ENCODE results near the gene LRMDA.

The LRMDA gene

DNA sequence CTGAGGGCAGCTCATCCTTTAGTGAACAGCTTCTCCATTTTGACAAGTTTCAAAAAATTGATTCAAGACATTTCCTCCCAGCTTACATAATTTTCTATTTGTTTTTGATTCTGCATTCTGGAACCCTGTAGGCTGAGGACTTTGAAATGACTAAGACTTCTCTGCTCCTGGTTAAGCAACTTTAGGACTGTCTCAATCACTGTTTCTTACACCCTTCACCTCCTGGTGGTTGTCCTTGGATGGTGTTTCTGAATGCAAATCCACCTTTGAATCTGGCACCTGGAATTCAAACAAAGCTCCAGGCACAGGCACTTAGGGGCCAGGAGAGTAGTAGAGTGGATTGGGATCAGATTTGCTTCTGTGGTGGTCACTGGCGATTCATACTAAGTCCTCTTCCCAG, 595.5 kb downstream of the LRMDA start:
- no peaks in the 10 kb centered on the region for H3K9me3 ChIP-seq (replicated peaks in 1 of 11)
- H3K9ac ChIP-seq = no peak overlapping the region
- H3K36me3 ChIP-seq = no peaks in the 10 kb centered on the region
- no peak overlapping the region for H3K4me2 ChIP-seq
- H3K4me1 ChIP-seq = no peaks in the 10 kb centered on the region
- H4K20me1 ChIP-seq = no peaks in the 10 kb centered on the region
- no peak for TF ChIP-seq Cebpa-rat (IDR thresholded peaks at IDR 0.05)
- H3K27me3 ChIP-seq = no peaks in the 10 kb centered on the region
- H3K27ac ChIP-seq = no peak overlapping the region
- no peak overlapping the region for H3K4me3 ChIP-seq

DNA sequence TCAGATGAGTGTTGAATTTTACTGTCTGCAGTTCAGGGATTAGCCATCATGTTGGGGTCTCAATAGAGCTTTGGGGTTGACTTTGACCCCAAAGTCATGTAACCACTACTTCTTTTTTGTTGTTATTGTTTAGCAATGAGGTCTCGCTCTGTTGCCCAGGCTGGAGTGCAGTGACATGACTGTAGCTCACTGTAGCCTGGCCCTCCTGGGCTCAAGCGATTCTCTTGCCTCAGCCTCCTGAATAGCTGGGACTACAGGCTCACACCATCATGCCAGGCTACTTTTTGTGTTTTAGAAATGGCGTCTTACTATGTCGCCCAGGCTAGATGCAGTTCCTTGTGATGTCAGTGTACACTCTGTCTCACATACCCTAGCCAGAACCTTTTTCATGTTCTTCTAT, 598.4 kb downstream of the LRMDA start:
- no peak overlapping the region for H3K9ac ChIP-seq
- no peak for TF ChIP-seq Cebpa-rat (IDR thresholded peaks at IDR 0.05)
- peaks cover 0 to 4% (median 0%) of the 10 kb centered on the region in 10 experiments; a peak in 1 of 20 replicates for H3K4me1 ChIP-seq
- no peaks in the 10 kb centered on the region for H4K20me1 ChIP-seq
- H3K4me2 ChIP-seq = no peak overlapping the region
- H3K9me3 ChIP-seq (replicated peaks in 1 of 11) = no peaks in the 10 kb centered on the region
- H3K4me3 ChIP-seq = no peak overlapping the region
- H3K36me3 ChIP-seq = no peaks in the 10 kb centered on the region
- no peaks in the 10 kb centered on the region for H3K27me3 ChIP-seq
- H3K27ac ChIP-seq = no peak overlapping the region

DNA sequence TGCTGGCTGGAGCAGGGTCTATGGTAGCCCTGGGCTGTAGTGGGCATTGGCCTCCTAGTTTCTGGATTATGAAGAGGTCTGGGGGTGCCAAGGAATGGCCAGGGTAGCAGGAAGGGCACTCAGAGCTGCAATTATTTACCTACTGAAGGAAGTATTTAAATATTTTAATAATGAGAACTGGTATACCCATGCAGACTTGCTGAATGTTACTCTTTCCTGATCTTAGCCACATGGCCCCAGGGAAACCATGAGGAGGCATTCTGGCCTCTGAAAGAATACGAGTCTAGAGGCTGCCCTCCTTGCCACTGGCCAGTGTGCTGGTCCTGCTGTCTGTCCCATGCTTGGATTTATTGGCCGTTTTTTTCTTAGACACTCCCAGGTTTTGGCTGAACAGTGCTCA, 599.7 kb downstream of the LRMDA start:
- H3K27me3 ChIP-seq = no peaks in the 10 kb centered on the region
- H3K9ac ChIP-seq = no peak overlapping the region
- H3K4me2 ChIP-seq = no peak overlapping the region
- no peaks in the 10 kb centered on the region for H4K20me1 ChIP-seq
- no peak overlapping the region for H3K27ac ChIP-seq
- H3K4me1 ChIP-seq = peaks cover 0 to 4% (median 0%) of the 10 kb centered on the region in 10 experiments; a peak in 1 of 20 replicates
- no peak overlapping the region for H3K4me3 ChIP-seq
- no peaks in the 10 kb centered on the region for H3K9me3 ChIP-seq (replicated peaks in 1 of 11)
- TF ChIP-seq Cebpa-rat (IDR thresholded peaks at IDR 0.05) = no peak
- no peaks in the 10 kb centered on the region for H3K36me3 ChIP-seq

DNA sequence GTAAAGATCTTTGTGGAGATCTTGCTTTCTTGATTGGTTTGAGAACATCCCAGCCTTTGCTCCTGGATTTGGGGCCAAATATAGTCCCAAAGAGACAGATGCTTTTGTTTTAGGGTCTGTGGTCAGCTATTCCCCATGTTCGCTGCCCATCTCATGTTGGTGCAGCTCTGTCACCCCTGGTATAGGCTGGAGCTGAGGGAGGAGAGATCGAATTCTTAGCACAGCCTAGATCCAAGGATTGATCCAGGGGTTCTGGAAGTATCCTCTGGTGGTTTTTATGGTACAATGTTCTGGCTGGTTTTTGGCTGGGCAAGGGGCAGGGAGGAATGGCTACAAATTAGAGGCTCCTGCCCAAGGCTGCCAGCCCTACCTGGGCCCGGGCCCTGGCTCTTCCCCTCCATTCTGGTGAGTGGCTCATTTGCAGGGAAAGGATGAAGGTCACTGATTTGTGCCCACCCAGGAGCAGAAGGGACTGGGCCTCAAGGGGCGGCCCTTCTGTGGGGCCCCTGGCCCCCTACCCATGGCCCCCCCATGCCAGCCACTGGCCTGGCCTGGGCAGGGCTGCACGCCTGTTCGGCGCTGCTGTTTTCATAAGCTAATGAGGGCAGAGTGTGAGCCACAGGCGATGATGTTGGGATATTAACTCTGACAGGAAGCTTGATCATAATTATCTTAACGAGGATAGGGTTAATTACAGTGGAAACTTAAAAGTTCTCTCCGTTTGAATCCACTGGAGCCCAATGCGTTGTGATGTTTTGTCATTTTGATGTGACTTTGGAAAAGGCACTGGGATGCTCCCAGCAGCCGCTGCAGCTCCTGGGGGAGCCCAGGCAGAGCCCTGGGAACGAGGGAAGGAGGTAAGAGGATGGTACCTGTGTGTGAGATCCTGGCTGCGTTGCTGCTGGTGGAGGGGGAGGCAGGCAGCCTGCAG, 600.6 kb downstream of the LRMDA start:
- H3K27ac ChIP-seq = no peak overlapping the region
- no peaks in the 10 kb centered on the region for H4K20me1 ChIP-seq
- no peaks in the 10 kb centered on the region for H3K36me3 ChIP-seq
- no peak overlapping the region for H3K9ac ChIP-seq
- no peaks in the 10 kb centered on the region for H3K9me3 ChIP-seq (replicated peaks in 1 of 11)
- H3K4me1 ChIP-seq = peaks cover 0 to 4% (median 0%) of the 10 kb centered on the region in 10 experiments; a peak in 2 of 20 replicates
- no peak for TF ChIP-seq Cebpa-rat (IDR thresholded peaks at IDR 0.05)
- H3K27me3 ChIP-seq = no peaks in the 10 kb centered on the region
- H3K4me2 ChIP-seq = no peak overlapping the region
- no peak overlapping the region for H3K4me3 ChIP-seq

DNA sequence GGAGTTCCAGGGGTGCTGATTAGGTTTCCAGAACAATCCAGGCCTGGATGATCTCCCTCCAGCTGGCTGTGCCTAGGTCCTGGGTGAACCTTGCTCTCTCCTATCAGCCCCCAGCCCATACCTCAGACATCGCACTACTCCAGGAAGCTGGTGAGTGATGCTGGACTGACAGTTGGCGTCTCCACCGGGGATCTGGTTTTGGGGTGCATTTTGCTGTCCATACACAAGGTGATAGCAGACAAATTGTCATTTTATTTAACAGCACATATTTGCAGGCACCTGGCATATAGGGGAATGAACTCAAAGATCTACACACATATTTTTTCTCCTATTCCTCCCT, 601.2 kb downstream of the LRMDA start:
- Histone ChIP-seq H3K9me3 (replicated peaks in 1 of 11) (no peaks in the 10 kb centered on the region), H3K4me2 (no peak overlapping the region), H3K36me3 (no peaks in the 10 kb centered on the region), H3K4me3 (no peak overlapping the region), H3K27me3 (no peaks in the 10 kb centered on the region), H3K4me1 (peaks cover 0 to 4% (median 0%) of the 10 kb centered on the region in 10 experiments; a peak in 2 of 20 replicates), H4K20me1 (no peaks in the 10 kb centered on the region), H3K9ac (no peak overlapping the region), H3K27ac (no peak overlapping the region)
- TF ChIP-seq Cebpa-rat (IDR thresholded peaks at IDR 0.05) = no peak

DNA sequence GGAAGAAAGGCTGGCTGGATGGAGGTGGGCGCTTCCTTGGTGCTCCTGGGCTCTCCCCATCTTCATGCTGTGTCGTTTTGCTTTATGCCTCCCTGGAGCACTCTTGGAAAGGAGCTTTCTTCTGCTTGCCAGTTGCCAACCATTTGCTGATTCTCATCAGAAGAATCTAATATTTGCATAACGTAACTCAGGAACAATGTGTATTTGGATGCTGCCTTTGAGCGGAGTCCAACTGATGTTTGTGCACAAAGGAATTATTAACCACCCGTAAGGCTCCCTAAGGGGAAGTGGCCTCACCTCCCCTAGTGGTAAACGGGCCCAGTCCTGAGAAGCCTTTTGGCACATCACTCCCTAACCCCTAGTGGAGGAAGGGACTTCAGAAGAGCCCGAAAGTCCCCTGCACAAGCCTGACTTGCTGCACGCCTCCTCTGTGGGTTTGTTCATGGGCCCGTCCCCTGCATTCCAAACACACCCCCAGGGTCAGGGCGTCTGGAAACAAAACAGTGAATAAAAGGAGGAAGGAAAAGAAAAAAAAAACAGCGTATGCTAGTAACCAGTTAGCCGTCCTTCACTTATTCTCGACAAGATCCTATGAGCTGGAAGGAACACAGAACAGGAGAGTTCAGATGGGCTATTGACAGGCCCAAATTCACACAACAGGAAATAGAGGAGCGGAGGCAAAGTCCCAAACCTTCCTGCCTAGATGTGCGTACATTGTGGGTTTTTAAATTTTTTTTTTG, 602.2 kb downstream of the LRMDA start:
- Histone ChIP-seq H4K20me1 (no peaks in the 10 kb centered on the region), H3K4me1 (peaks cover 0 to 4% (median 0%) of the 10 kb centered on the region in 10 experiments; a peak in 2 of 20 replicates), H3K36me3 (no peaks in the 10 kb centered on the region), H3K27me3 (no peaks in the 10 kb centered on the region), H3K4me2 (0 out of 22 replicates have a peak overlapping the region, but pooled peaks of 1 of the 11 experiments have one; percentile 20), H3K9ac (peak overlapping the region in 1 of 11 experiments; percentile 21; a peak in 1 of 22 replicates), H3K27ac (no peak overlapping the region), H3K4me3 (no peak overlapping the region), H3K9me3 (replicated peaks in 1 of 11) (peaks cover 0 to 8% (median 4%) of the 10 kb centered on the region in 11 experiments; a peak in 16 of 22 replicates)
- TF ChIP-seq Cebpa-rat (IDR thresholded peaks at IDR 0.05) = no peak

DNA sequence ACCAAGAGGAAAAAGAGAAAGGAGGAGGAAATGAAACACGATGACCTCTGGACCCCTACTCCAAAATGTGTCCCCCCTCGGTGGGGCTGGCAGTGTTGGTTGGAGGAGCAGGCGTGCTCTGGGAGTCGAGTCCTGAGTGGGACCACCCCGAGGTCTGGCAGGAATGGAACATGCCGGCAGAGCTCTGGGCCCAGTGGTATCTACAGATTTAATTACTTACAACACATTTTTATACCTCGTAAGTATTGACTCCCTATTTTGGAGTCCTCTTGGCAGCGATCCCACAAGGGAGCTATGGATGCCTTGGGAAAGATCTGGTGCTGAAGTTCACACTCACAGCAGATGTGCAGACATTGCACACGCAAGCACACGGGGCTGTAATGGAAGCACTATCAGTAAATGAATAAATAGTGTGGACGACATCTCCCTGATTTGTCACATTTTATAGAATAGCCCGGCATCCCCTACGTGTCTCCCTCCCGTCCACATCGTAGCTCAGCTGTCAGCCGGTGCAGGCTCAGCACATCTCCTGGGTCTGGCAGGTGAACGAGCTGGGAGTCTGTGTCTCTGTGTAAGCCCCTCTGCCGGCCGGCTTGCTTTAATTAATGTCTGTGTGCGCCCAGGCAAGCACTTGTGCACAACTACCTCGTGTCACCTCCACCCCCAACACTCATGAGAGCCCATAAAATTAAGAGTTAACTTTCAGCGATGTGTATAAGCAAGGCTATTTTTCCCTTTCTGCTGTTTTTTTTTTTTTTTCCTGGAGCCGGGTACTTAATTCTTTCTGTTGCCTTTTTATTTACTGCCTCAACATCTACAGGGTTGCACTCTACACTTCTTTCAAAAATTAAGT, 603.2 kb downstream of the LRMDA start:
- Histone ChIP-seq H3K27me3 (no peaks in the 10 kb centered on the region), H3K4me2 (no peak overlapping the region), H4K20me1 (no peaks in the 10 kb centered on the region), H3K9ac (no peak overlapping the region), H3K36me3 (no peaks in the 10 kb centered on the region), H3K27ac (no peak overlapping the region), H3K4me3 (no peak overlapping the region), H3K9me3 (replicated peaks in 1 of 11) (peaks cover 0 to 15% (median 9%) of the 10 kb centered on the region in 11 experiments; a peak in 17 of 22 replicates), H3K4me1 (peaks cover 0 to 4% (median 0%) of the 10 kb centered on the region in 10 experiments; a peak in 2 of 20 replicates)
- TF ChIP-seq Cebpa-rat (IDR thresholded peaks at IDR 0.05) = no peak

DNA sequence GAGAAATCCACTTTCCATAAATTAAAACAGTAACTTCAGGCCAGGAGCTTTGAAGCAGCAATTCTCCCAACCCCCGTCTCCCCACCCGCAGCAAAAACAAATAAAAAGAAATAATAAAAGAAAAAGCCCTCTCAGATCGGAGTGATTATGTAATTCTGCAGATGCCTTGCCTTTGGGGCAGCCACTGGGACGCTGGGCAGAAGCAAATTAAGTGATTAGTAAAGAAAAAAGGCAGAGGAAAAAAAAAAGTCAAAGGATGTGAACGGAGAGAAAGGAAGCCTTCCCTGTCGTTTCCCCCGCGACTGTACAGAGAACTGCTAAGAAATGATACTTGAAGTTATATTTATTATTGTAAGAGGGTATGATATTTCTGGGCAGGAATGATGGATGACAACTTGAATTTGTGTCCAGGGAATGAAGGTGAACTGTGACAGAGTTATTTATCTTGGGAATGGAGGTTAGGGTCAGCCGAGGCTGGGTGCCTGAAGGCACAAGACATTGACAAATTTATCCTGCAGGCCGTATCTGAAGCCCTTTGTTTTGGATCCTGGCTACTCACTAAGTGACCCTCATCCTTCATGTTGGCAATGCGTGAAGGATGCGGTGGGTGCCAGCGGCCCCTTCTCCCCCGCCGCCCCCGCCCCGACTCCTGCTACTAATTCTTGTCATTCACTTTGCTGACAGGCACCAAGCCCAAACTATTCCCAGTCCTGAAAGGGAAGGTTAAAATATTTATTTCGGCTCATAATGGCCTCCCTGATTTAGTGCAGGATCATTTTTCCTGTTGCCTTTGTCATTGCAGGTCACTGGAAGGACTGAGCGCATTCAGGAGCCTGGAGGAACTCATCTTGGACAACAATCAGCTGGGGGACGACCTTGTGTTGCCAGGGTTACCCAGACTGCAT, 604.0 kb downstream of the LRMDA start:
- no peak overlapping the region for H3K27ac ChIP-seq
- no peak for TF ChIP-seq Cebpa-rat (IDR thresholded peaks at IDR 0.05)
- H3K27me3 ChIP-seq = no peaks in the 10 kb centered on the region
- H3K9ac ChIP-seq = no peak overlapping the region
- H3K36me3 ChIP-seq = no peaks in the 10 kb centered on the region
- peaks cover 0 to 4% (median 0%) of the 10 kb centered on the region in 10 experiments; a peak in 2 of 20 replicates for H3K4me1 ChIP-seq
- H3K9me3 ChIP-seq (replicated peaks in 1 of 11) = peaks cover 0 to 16% (median 9%) of the 10 kb centered on the region in 11 experiments; a peak in 17 of 22 replicates
- H4K20me1 ChIP-seq = no peaks in the 10 kb centered on the region
- H3K4me2 ChIP-seq = no peak overlapping the region
- no peak overlapping the region for H3K4me3 ChIP-seq

All from BLaER1 treated with 17β-estradiol and CSF1 and Interleukin-3, amounts not matched to agents 10 nM and 100 nM (cell line).